ENCODE measurements around the gene ECI2.

DNA sequence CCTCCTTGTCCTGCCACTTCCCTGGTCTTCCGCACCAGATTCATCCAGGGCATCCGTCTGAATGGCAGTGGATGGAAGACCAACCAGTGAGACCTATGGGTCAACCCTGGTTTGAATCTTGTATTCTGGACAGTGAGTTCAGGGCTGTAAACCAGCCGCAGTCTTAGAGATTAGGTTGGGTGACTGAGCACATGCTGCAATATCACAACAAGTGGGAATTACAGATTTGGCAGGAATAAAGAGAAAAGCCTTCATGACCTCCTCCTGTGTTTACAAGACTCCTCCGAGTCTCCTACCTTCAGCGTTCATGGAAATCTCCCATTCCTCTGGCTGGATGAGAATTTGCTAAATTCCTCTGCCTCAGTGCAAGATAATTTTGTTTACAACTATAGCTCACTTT is 9.9 kb downstream of the ECI2 start:
- TF ChIP-seq, protein P1, sequence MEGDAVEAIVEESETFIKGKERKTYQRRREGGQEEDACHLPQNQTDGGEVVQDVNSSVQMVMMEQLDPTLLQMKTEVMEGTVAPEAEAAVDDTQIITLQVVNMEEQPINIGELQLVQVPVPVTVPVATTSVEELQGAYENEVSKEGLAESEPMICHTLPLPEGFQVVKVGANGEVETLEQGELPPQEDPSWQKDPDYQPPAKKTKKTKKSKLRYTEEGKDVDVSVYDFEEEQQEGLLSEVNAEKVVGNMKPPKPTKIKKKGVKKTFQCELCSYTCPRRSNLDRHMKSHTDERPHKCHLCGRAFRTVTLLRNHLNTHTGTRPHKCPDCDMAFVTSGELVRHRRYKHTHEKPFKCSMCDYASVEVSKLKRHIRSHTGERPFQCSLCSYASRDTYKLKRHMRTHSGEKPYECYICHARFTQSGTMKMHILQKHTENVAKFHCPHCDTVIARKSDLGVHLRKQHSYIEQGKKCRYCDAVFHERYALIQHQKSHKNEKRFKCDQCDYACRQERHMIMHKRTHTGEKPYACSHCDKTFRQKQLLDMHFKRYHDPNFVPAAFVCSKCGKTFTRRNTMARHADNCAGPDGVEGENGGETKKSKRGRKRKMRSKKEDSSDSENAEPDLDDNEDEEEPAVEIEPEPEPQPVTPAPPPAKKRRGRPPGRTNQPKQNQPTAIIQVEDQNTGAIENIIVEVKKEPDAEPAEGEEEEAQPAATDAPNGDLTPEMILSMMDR (conservative IDR thresholded peaks at IDR 0.05; ENCODE audit: low read length), result no peak
- TF ChIP-seq EZH2phosphoT487 (IDR thresholded peaks at IDR 0.05; ENCODE audit: borderline replicate concordance), result no peak

All from Loucy (cell line).